B cell (primary cell): ENCODE results near the gene JAG1. TPM values are rescaled to one million over a fixed set of nuclear protein-coding genes. Genes with fewer than 3 reads are reported as not detected.

Experiments used
- ATAC-seq: fragments of 200-7000 bp; cut with Tn5 transposase; one replicate; pipeline ENCODE4 v1.10.0; 2021; ENCODE audit warnings: low read depth, mild to moderate bottlenecking, moderate number of reproducible peaks, moderate library complexity
- CTCF ChIA-PET: fragments of 350-600 bp; sonication (Branson Sonifier 250); formaldehyde crosslinking; loops from one replicate; lab custom pipeline; 2021; ENCODE audit warnings: antibody characterized with exemption, inconsistent platforms; lab: Charles Lee
- POLR2A ChIA-PET: fragments of 350-600 bp; sonication (Branson Sonifier 250); formaldehyde crosslinking; loops from one replicate; lab custom pipeline; 2021; ENCODE audit warnings: antibody characterized with exemption; lab: Charles Lee
- DNase-seq: peaks from one replicate; pipeline ENCODE4 v3.0.0; 2013
- H2AFZ ChIP-seq: 2 replicates; pipeline ENCODE4 v1.6.1; 2012; ENCODE audit warnings: mild to moderate bottlenecking, low read depth, low read length; ENCODE audit not compliant: insufficient read depth, poor library complexity, severe bottlenecking
- H3K27ac ChIP-seq, 2 donors: 1 replicate in 1 of 2; 2 replicates in 1 of 2; pipeline ENCODE4 v1.5.1; 2012 to 2013; ENCODE audit warnings: low read length in 2 of 2, mild to moderate bottlenecking in 2 of 2, moderate library complexity in 1 of 2
- H3K27me3 ChIP-seq, 4 experiments: fragments of 200-600 bp in 1 of 4; sonication (generic) in 1 of 4; replicated peaks in 1 of 4; 1 replicate in 2 of 4; 2 replicates in 2 of 4; pipeline versions ENCODE4 v1.6.1 to v1.7.0; 2013 to 2016; ENCODE audit warnings: low read length in 3 of 4, mild to moderate bottlenecking in 2 of 4, mixed read lengths in 1 of 4, moderate library complexity in 1 of 4; ENCODE audit not compliant: insufficient read depth in 4 of 4, control insufficient read depth in 3 of 4; ENCODE audit errors: control extremely low read depth in 1 of 4
- H3K36me3 ChIP-seq, 2 experiments: replicated peaks in 1 of 2; 1 replicate in 1 of 2; 2 replicates in 1 of 2; pipeline versions ENCODE4 v1.6.1 to v1.7.1; 2013; ENCODE audit warnings: low read length in 1 of 2; ENCODE audit not compliant: insufficient read depth in 2 of 2, control insufficient read depth in 1 of 2; ENCODE audit errors: control extremely low read depth in 1 of 2, extremely low read depth in 1 of 2
- H3K4me1 ChIP-seq, 2 donors: fragments of 200-600 bp in 1 of 2; sonication (generic) in 1 of 2; 1 replicate in 1 of 2; 2 replicates in 1 of 2; pipeline versions ENCODE4 v1.5.1 to v1.6.1; 2013 to 2017; ENCODE audit warnings: low read length in 2 of 2; ENCODE audit not compliant: control insufficient read depth in 2 of 2, insufficient read depth in 2 of 2
- H3K4me2 ChIP-seq: replicated peaks from 2 replicates; pipeline ENCODE3; 2012; ENCODE audit warnings: mild to moderate bottlenecking, low read depth, low read length; ENCODE audit not compliant: poor library complexity, severe bottlenecking
- H3K4me3 ChIP-seq, 5 experiments: fragments of 200-600 bp in 1 of 5; sonication (generic) in 1 of 5; 1 replicate in 3 of 5; 2 replicates in 2 of 5; pipeline versions ENCODE4 v1.5.1 to v1.7.0; 2011 to 2016; ENCODE audit warnings: low read length in 4 of 5, mild to moderate bottlenecking in 4 of 5, low read depth in 2 of 5, control low read depth in 1 of 5, moderate library complexity in 1 of 5; ENCODE audit not compliant: insufficient read depth in 1 of 5; ENCODE audit errors: control extremely low read depth in 1 of 5, extremely low read depth in 1 of 5
- H3K79me2 ChIP-seq: fragments of 200-600 bp; sonication (generic); one replicate; pipeline ENCODE4 v1.6.0; 2016; ENCODE audit warnings: low read length; ENCODE audit not compliant: control insufficient read depth, insufficient read depth
- H3K9ac ChIP-seq: fragments of 200-600 bp; sonication (generic); 2 replicates; pipeline ENCODE4 v1.6.1; 2017; ENCODE audit warnings: mild to moderate bottlenecking, low read length, moderate library complexity
- H3K9me3 ChIP-seq, 3 donors: one replicate each; pipeline versions ENCODE4 v1.6.1 to v1.7.1; 2013; ENCODE audit warnings: low read length in 2 of 3; ENCODE audit not compliant: control insufficient read depth in 2 of 3, insufficient read depth in 1 of 3; ENCODE audit errors: control extremely low read depth in 1 of 3
- H4K20me1 ChIP-seq: 2 replicates; pipeline ENCODE4 v1.6.0; 2012; ENCODE audit warnings: mild to moderate bottlenecking, low read length; ENCODE audit not compliant: insufficient read depth, control insufficient read depth, poor library complexity, severe bottlenecking
- H3K27ac Mint-ChIP-seq: one replicate; pipeline ENCODE4 v1.8.0; 2021; ENCODE audit warnings: mixed read lengths
- H3K27me3 Mint-ChIP-seq: one replicate; pipeline ENCODE4 v1.8.0; 2021; ENCODE audit warnings: mixed read lengths
- H3K4me1 Mint-ChIP-seq: one replicate; pipeline ENCODE4 v1.8.0; 2021; ENCODE audit warnings: mixed read lengths
- H3K4me3 Mint-ChIP-seq: one replicate; pipeline ENCODE4 v1.8.0; 2021; ENCODE audit warnings: mixed read lengths
- H3K9me3 Mint-ChIP-seq: one replicate; pipeline ENCODE4 v1.8.0; 2022; ENCODE audit warnings: mixed read lengths; ENCODE audit not compliant: insufficient read depth
- EZH2 ChIP-seq: IDR thresholded peaks from 2 replicates; pipeline ENCODE4 v1.6.1; 2012; ENCODE audit warnings: borderline replicate concordance, low read depth, mild to moderate bottlenecking, moderate library complexity, low read length; ENCODE audit not compliant: insufficient read depth, poor library complexity, severe bottlenecking
- WGBS: methylation state at CpG from one replicate; pipeline ENCODE4 v1.1.5; 2013; ENCODE audit warnings: missing lambda C conversion rate; ENCODE audit not compliant: insufficient coverage; 5-methylcytosine and 5-hydroxymethylcytosine counted together
- intact Hi-C: fragments of 100-400 bp; cut with micrococcal nuclease; formaldehyde crosslinking; loops from one replicate; pipeline ENCODE4 v1.10.0; 2022
- polyA plus RNA-seq: library from polyadenylated mRNA; depleted of rRNA; stranded (reverse); fragments of >200 nt; gene quantifications from 2 replicates; pipeline ENCODE4 v1.2.3, GENCODE V29; 2012
- total RNA-seq, 2 donors: library from RNA; stranded (reverse); fragments of 120-200 nt in 1 of 2; gene quantifications; 1 replicate in 1 of 2; 2 replicates in 1 of 2; pipeline versions ENCODE4 v1.2.3 to v1.2.4, GENCODE V29; 2013 to 2022
- TF ChIP-seq, protein P1 (sequence below): fragments of 200-600 bp; IDR thresholded peaks from one replicate; pipeline ENCODE4 v1.8.0; 2022; ENCODE audit warnings: antibody characterized with exemption, mild to moderate bottlenecking

JAG1 gene
- total and polyA plus RNA-seq, 2 donors (not counting 1 experiment from before 2014, with no cell fraction given): not detected

DNA sequence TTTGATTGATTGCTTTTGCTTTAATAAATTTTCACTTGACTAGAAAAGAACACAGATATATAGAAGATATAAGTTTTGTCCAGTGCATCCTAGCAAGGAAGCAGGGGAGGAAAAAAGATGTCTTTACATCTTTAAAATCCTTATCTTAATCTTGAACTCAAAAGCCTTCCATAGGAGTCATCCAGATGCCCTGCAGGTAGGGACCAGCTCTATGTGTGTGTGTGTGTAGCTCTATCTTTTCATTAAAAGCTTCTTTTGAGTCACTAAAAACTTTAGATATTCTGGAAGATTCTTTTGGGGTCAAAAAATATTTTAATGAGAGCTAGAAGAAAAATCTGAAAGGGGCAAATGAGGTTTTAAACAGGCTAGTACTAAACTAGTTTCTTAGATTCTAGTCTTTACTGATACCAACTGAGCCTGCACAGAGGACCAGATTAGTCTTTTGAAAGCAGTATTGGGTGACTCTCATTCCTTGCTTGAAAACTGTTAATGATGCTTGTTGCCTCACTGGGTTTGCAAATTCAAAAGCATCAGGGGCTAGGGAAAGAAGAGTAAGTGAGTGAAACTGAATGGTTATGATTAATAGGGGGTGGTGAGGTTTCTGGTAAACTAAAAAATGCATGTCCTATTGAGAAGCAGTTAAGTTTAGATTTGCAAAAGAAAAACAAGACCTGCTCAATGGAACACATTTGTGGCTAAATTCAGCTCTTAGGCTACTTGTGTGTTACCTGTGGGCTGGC, 40.6 kb upstream of the JAG1 start:
- Mint-ChIP-seq H3K9me3 (no peaks in the 10 kb centered on the region), H3K27me3 (peaks cover 7% of the 10 kb centered on the region), H3K27ac (no peak overlapping the region), H3K4me1 (no peaks in the 10 kb centered on the region), H3K4me3 (no peak overlapping the region)
- Histone ChIP-seq H3K9me3 (no peaks in the 10 kb centered on the region), H3K79me2 (no peaks in the 10 kb centered on the region), H3K4me3 (no peak overlapping the region), H3K36me3 (no peaks in the 10 kb centered on the region), H3K4me2 (no peak overlapping the region), H4K20me1 (no peaks in the 10 kb centered on the region), H3K9ac (no peak overlapping the region), H3K27ac (no peak overlapping the region), H3K27me3 (no peaks in the 10 kb centered on the region), H3K4me1 (no peaks in the 10 kb centered on the region), H2AFZ (no peak overlapping the region)
- ChIA-PET POLR2A (no interaction called here), CTCF (no interaction called here)
- DNase-seq (no peak), ATAC-seq (no peak)
- no peak for TF ChIP-seq EZH2
- TF ChIP-seq, protein P1, sequence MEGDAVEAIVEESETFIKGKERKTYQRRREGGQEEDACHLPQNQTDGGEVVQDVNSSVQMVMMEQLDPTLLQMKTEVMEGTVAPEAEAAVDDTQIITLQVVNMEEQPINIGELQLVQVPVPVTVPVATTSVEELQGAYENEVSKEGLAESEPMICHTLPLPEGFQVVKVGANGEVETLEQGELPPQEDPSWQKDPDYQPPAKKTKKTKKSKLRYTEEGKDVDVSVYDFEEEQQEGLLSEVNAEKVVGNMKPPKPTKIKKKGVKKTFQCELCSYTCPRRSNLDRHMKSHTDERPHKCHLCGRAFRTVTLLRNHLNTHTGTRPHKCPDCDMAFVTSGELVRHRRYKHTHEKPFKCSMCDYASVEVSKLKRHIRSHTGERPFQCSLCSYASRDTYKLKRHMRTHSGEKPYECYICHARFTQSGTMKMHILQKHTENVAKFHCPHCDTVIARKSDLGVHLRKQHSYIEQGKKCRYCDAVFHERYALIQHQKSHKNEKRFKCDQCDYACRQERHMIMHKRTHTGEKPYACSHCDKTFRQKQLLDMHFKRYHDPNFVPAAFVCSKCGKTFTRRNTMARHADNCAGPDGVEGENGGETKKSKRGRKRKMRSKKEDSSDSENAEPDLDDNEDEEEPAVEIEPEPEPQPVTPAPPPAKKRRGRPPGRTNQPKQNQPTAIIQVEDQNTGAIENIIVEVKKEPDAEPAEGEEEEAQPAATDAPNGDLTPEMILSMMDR: no peak
- intact Hi-C loops: no loop called here

DNA sequence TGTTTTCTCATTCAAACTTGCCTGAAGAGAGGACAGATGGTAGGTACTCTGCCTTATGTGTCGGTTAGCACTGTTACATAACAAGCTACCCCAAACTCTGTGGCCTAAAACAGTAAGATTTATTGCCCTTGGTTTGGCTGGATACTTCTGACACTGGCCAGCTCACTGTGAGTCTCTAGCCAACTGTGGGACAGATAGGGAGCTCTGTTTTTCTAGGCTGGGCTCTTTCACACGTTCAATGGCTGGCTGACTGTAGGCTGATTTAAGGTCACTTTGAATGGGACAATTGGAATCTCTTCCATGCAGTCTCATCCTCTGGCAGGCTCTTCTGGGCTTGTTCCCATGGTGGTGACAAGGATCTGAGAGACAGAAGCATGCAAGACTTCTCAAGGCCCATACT, 39.4 kb upstream of the JAG1 start:
- H3K9me3 Mint-ChIP-seq: no peaks in the 10 kb centered on the region
- Histone ChIP-seq H2AFZ (no peak overlapping the region), H3K4me1 (no peaks in the 10 kb centered on the region), H3K9ac (no peak overlapping the region), H3K27me3 (no peaks in the 10 kb centered on the region), H3K27ac (no peak overlapping the region), H3K4me2 (no peak overlapping the region), H3K4me3 (no peak overlapping the region), H4K20me1 (no peaks in the 10 kb centered on the region), H3K36me3 (no peaks in the 10 kb centered on the region), H3K79me2 (no peaks in the 10 kb centered on the region), H3K9me3 (no peaks in the 10 kb centered on the region)
- intact Hi-C loops: no loop called here
- ChIA-PET POLR2A (no interaction called here), CTCF (no interaction called here)
- no peak for DNase-seq
- TF ChIP-seq EZH2: no peak
- H3K27ac Mint-ChIP-seq: no peak overlapping the region
- ATAC-seq: no peak
- H3K4me3 Mint-ChIP-seq: no peak overlapping the region
- H3K27me3 Mint-ChIP-seq: peaks cover 14% of the 10 kb centered on the region
- 84% methylated on average over 2 of the region's 2 CpGs for WGBS
- no peaks in the 10 kb centered on the region for H3K4me1 Mint-ChIP-seq
